ENCODE data around the gene SH3BGRL2.
"Not testable (repeated sequence)": the region's sequence is repeated elsewhere in the genome, so short reads cannot be mapped to it uniquely, and the experiment has no call there.

Gene SH3BGRL2

GRCh38 chr6:79672631-79673111 is 41.5 kb downstream of the SH3BGRL2 start:
- peak; percentile 50; the same call in 1 of the 2 replicates for TF ChIP-seq CTCF (IDR thresholded peaks at IDR 0.05; ENCODE audit: borderline replicate concordance, insufficient read depth, low read depth, low read length)

GRCh38 chr6:79673947-79674346 is 42.8 kb downstream of the SH3BGRL2 start:
- TF ChIP-seq CTCF (IDR thresholded peaks at IDR 0.05; ENCODE audit: borderline replicate concordance, insufficient read depth, low read depth, low read length): no peak
- no peak overlapping the region for H3K4me3 ChIP-seq (ENCODE audit: low read depth, low read length)

More at GRCh38 chr6:79672631-79673111, 41.5 kb downstream of the SH3BGRL2 start:
- no peak overlapping the region for H3K4me3 ChIP-seq (ENCODE audit: low read depth, low read length)

- no peak for TF ChIP-seq CTCF (IDR thresholded peaks at IDR 0.05; ENCODE audit: borderline replicate concordance, insufficient read depth, low read depth, low read length)
- no peak overlapping the region for H3K4me3 ChIP-seq (ENCODE audit: low read depth, low read length)
These were observed 45.9 kb downstream of the SH3BGRL2 start for GRCh38 chr6:79676785-79677736.

DNA sequence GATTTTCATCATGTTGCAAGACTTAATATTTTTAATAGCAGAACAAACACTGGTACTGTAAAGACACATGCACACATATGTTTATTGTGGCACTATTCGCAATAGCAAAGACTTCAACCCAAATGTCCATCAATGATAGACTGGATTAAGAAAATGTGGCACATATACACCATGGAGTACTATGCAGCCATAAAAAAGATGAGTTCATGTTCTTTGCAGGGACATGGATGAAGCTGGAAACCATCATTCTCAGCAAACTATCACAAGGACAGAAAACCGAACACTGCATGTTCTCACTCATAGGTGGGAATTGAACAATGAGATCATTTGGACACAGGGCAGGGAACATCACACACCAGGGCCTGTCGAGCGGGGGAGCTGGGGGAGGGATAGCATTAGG is 51.6 kb downstream of the SH3BGRL2 start:
- H3K4me3 ChIP-seq (ENCODE audit: low read depth, low read length): not testable (repeated sequence)

- TF ChIP-seq CTCF (IDR thresholded peaks at IDR 0.05; ENCODE audit: borderline replicate concordance, insufficient read depth, low read depth, low read length): no peak
These were observed 53.7 kb downstream of the SH3BGRL2 start for GRCh38 chr6:79684876-79685275.

GRCh38 chr6:79686707-79687309 is 55.7 kb downstream of the SH3BGRL2 start:
- no peak overlapping the region for H3K4me3 ChIP-seq (ENCODE audit: low read depth, low read length)
- no peak for TF ChIP-seq CTCF (IDR thresholded peaks at IDR 0.05; ENCODE audit: borderline replicate concordance, insufficient read depth, low read depth, low read length)

More at GRCh38 chr6:79684876-79685275, 53.7 kb downstream of the SH3BGRL2 start:
- no peak overlapping the region for H3K4me3 ChIP-seq (ENCODE audit: low read depth, low read length)

DNA sequence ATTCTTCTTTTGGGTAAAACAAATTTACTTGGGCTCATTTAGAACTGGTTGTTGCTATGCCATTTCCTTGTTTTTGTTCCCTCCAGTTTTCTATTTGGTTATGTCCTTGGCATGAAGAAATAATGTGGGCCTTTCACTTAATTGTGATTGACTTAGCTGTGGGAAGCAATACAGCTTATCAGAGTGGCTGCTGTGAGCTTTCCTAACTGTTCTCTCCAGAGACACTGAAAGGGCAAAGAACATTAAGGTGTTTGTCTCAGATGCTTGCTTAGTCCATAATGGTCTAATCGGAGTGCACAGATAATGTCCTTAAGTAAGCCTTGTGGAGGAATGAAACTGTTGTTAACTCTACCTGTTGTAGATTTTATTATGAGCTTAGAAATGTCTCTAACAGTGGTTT is 56.6 kb downstream of the SH3BGRL2 start:
- H3K4me3 ChIP-seq (ENCODE audit: low read depth, low read length): no peak overlapping the region
- TF ChIP-seq CTCF (IDR thresholded peaks at IDR 0.05; ENCODE audit: borderline replicate concordance, insufficient read depth, low read depth, low read length): no peak
